ENCODE measurements around the gene TNFRSF19. TPM values are rescaled to one million over a fixed set of nuclear protein-coding genes. Genes with fewer than 3 reads are reported as not detected.

Gene TNFRSF19
- total and polyA plus RNA-seq, 3 experiments from 2014 or later = not detected

GRCh38 chr13:23550163-23550562 is 20.0 kb upstream of the TNFRSF19 start:
- no peak overlapping the region for H3K4me3 ChIP-seq (ENCODE audit: low read length)
- no peaks in the 10 kb centered on the region for H3K9me3 ChIP-seq (ENCODE audit: low read length)
- peaks cover 13 to 63% of the 10 kb centered on the region in 2 donors for H3K27me3 Mint-ChIP-seq
- DNase-seq = no peak
- no peak overlapping the region for H3K27ac ChIP-seq (ENCODE audit: low read depth, low read length)
- no peak overlapping the region for H3K4me3 Mint-ChIP-seq
- H3K9me3 Mint-ChIP-seq = no peaks in the 10 kb centered on the region
- H3K4me1 Mint-ChIP-seq = no peaks in the 10 kb centered on the region
- H3K36me3 ChIP-seq (ENCODE audit: insufficient read depth, low read length) = no peaks in the 10 kb centered on the region
- no peaks in the 10 kb centered on the region for H3K27me3 ChIP-seq (ENCODE audit: insufficient read depth, low read length, poor library complexity, severe bottlenecking)
- POLR2A ChIA-PET = no interaction called here
- no peaks in the 10 kb centered on the region for H3K36me3 Mint-ChIP-seq
- H3K4me1 ChIP-seq (ENCODE audit: insufficient read depth, low read length) = no peaks in the 10 kb centered on the region
- CTCF ChIA-PET = no interaction called here
- H3K27ac Mint-ChIP-seq = no peak overlapping the region

GRCh38 chr13:23551213-23552008 is 18.8 kb upstream of the TNFRSF19 start:
- Histone ChIP-seq H3K4me3 (ENCODE audit: low read length) (no peak overlapping the region), H3K27ac (ENCODE audit: low read depth, low read length) (no peak overlapping the region), H3K36me3 (ENCODE audit: insufficient read depth, low read length) (no peaks in the 10 kb centered on the region), H3K4me1 (ENCODE audit: insufficient read depth, low read length) (no peaks in the 10 kb centered on the region), H3K9me3 (ENCODE audit: low read length) (no peaks in the 10 kb centered on the region), H3K27me3 (ENCODE audit: insufficient read depth, low read length, poor library complexity, severe bottlenecking) (no peaks in the 10 kb centered on the region)
- ChIA-PET CTCF (no interaction called here), POLR2A (no interaction called here)
- Mint-ChIP-seq H3K4me1 (no peaks in the 10 kb centered on the region), H3K4me3 (no peak overlapping the region), H3K9me3 (no peaks in the 10 kb centered on the region), H3K27me3 (peaks cover 11 to 64% of the 10 kb centered on the region in 2 donors), H3K36me3 (no peaks in the 10 kb centered on the region), H3K27ac (no peak overlapping the region)
- DNase-seq = no peak

GRCh38 chr13:23552171-23552570 is 18.0 kb upstream of the TNFRSF19 start:
- Mint-ChIP-seq H3K9me3 (no peaks in the 10 kb centered on the region), H3K27ac (no peak overlapping the region)
- CTCF ChIA-PET = no interaction called here

GRCh38 chr13:23552661-23553060 is 17.6 kb upstream of the TNFRSF19 start:
- Mint-ChIP-seq H3K27ac (no peak overlapping the region), H3K27me3 (peaks cover 10 to 53% of the 10 kb centered on the region in 2 donors), H3K9me3 (no peaks in the 10 kb centered on the region), H3K4me3 (no peak overlapping the region), H3K36me3 (no peaks in the 10 kb centered on the region), H3K4me1 (no peaks in the 10 kb centered on the region)
- H3K27ac ChIP-seq (ENCODE audit: low read depth, low read length) = no peak overlapping the region
- no peaks in the 10 kb centered on the region for H3K36me3 ChIP-seq (ENCODE audit: insufficient read depth, low read length)
- H3K4me1 ChIP-seq (ENCODE audit: insufficient read depth, low read length) = no peaks in the 10 kb centered on the region
- ChIA-PET POLR2A (no interaction called here), CTCF (no interaction called here)
- H3K9me3 ChIP-seq (ENCODE audit: low read length) = no peaks in the 10 kb centered on the region
- H3K27me3 ChIP-seq (ENCODE audit: insufficient read depth, low read length, poor library complexity, severe bottlenecking) = no peaks in the 10 kb centered on the region
- H3K4me3 ChIP-seq (ENCODE audit: low read length) = no peak overlapping the region
- DNase-seq = no peak

More at GRCh38 chr13:23552171-23552570, 18.0 kb upstream of the TNFRSF19 start:
- H3K4me1 ChIP-seq (ENCODE audit: insufficient read depth, low read length) = no peaks in the 10 kb centered on the region
- no peak overlapping the region for H3K4me3 ChIP-seq (ENCODE audit: low read length)
- no peaks in the 10 kb centered on the region for H3K27me3 ChIP-seq (ENCODE audit: insufficient read depth, low read length, poor library complexity, severe bottlenecking)
- no peaks in the 10 kb centered on the region for H3K4me1 Mint-ChIP-seq
- H3K9me3 ChIP-seq (ENCODE audit: low read length) = no peaks in the 10 kb centered on the region
- no peaks in the 10 kb centered on the region for H3K36me3 Mint-ChIP-seq
- DNase-seq = no peak
- POLR2A ChIA-PET = no interaction called here
- peaks cover 11 to 58% of the 10 kb centered on the region in 2 donors for H3K27me3 Mint-ChIP-seq
- no peak overlapping the region for H3K4me3 Mint-ChIP-seq
- H3K27ac ChIP-seq (ENCODE audit: low read depth, low read length) = no peak overlapping the region
- no peaks in the 10 kb centered on the region for H3K36me3 ChIP-seq (ENCODE audit: insufficient read depth, low read length)

GRCh38 chr13:23554000-23554399 is 16.2 kb upstream of the TNFRSF19 start:
- ChIA-PET CTCF (no interaction called here), POLR2A (no interaction called here)
- no peak for DNase-seq
- no peaks in the 10 kb centered on the region for H3K4me1 Mint-ChIP-seq
- H3K9me3 Mint-ChIP-seq = no peaks in the 10 kb centered on the region
- H3K4me3 Mint-ChIP-seq = no peak overlapping the region
- Histone ChIP-seq H3K9me3 (ENCODE audit: low read length) (no peaks in the 10 kb centered on the region), H3K4me3 (ENCODE audit: low read length) (no peak overlapping the region), H3K36me3 (ENCODE audit: insufficient read depth, low read length) (no peaks in the 10 kb centered on the region), H3K27me3 (ENCODE audit: insufficient read depth, low read length, poor library complexity, severe bottlenecking) (no peaks in the 10 kb centered on the region), H3K4me1 (ENCODE audit: insufficient read depth, low read length) (no peaks in the 10 kb centered on the region), H3K27ac (ENCODE audit: low read depth, low read length) (no peak overlapping the region)
- H3K27me3 Mint-ChIP-seq = peaks cover 7 to 45% of the 10 kb centered on the region in 2 donors
- no peak overlapping the region for H3K27ac Mint-ChIP-seq
- no peaks in the 10 kb centered on the region for H3K36me3 Mint-ChIP-seq

- Histone ChIP-seq H3K27me3 (ENCODE audit: insufficient read depth, low read length, poor library complexity, severe bottlenecking) (no peaks in the 10 kb centered on the region), H3K36me3 (ENCODE audit: insufficient read depth, low read length) (no peaks in the 10 kb centered on the region), H3K4me3 (ENCODE audit: low read length) (no peak overlapping the region), H3K27ac (ENCODE audit: low read depth, low read length) (no peak overlapping the region), H3K4me1 (ENCODE audit: insufficient read depth, low read length) (no peaks in the 10 kb centered on the region), H3K9me3 (ENCODE audit: low read length) (no peaks in the 10 kb centered on the region)
- peaks cover 3 to 38% of the 10 kb centered on the region in 2 donors for H3K27me3 Mint-ChIP-seq
- ChIA-PET POLR2A (no interaction called here), CTCF (no interaction called here)
- H3K9me3 Mint-ChIP-seq = no peaks in the 10 kb centered on the region
- H3K4me1 Mint-ChIP-seq = no peaks in the 10 kb centered on the region
- H3K4me3 Mint-ChIP-seq = no peak overlapping the region
- H3K27ac Mint-ChIP-seq = no peak overlapping the region
- DNase-seq = no peak
- no peaks in the 10 kb centered on the region for H3K36me3 Mint-ChIP-seq
Measured at GRCh38 chr13:23557043-23557442, 13.2 kb upstream of the TNFRSF19 start.

GRCh38 chr13:23557733-23558132 is 12.5 kb upstream of the TNFRSF19 start:
- no peak for DNase-seq
- Histone ChIP-seq H3K36me3 (ENCODE audit: insufficient read depth, low read length) (no peaks in the 10 kb centered on the region), H3K4me1 (ENCODE audit: insufficient read depth, low read length) (no peaks in the 10 kb centered on the region), H3K27ac (ENCODE audit: low read depth, low read length) (no peak overlapping the region), H3K9me3 (ENCODE audit: low read length) (no peaks in the 10 kb centered on the region), H3K27me3 (ENCODE audit: insufficient read depth, low read length, poor library complexity, severe bottlenecking) (no peaks in the 10 kb centered on the region), H3K4me3 (ENCODE audit: low read length) (no peak overlapping the region)
- Mint-ChIP-seq H3K27me3 (peaks cover 3 to 35% of the 10 kb centered on the region in 2 donors), H3K36me3 (no peaks in the 10 kb centered on the region), H3K9me3 (no peaks in the 10 kb centered on the region), H3K4me3 (no peak overlapping the region), H3K27ac (no peak overlapping the region), H3K4me1 (no peaks in the 10 kb centered on the region)
- CTCF ChIA-PET = no interaction called here
- POLR2A ChIA-PET = no interaction called here

GRCh38 chr13:23558675-23559536 is 11.3 kb upstream of the TNFRSF19 start:
- Mint-ChIP-seq H3K4me3 (no peak overlapping the region), H3K9me3 (no peaks in the 10 kb centered on the region), H3K36me3 (no peaks in the 10 kb centered on the region), H3K27me3 (peaks cover 6 to 41% of the 10 kb centered on the region in 2 donors), H3K4me1 (no peaks in the 10 kb centered on the region), H3K27ac (no peak overlapping the region)
- Histone ChIP-seq H3K27ac (ENCODE audit: low read depth, low read length) (no peak overlapping the region), H3K4me3 (ENCODE audit: low read length) (no peak overlapping the region), H3K27me3 (ENCODE audit: insufficient read depth, low read length, poor library complexity, severe bottlenecking) (no peaks in the 10 kb centered on the region), H3K9me3 (ENCODE audit: low read length) (no peaks in the 10 kb centered on the region), H3K36me3 (ENCODE audit: insufficient read depth, low read length) (no peaks in the 10 kb centered on the region), H3K4me1 (ENCODE audit: insufficient read depth, low read length) (no peaks in the 10 kb centered on the region)
- no peak for DNase-seq
- POLR2A ChIA-PET = no interaction called here
- CTCF ChIA-PET = no interaction called here

Measured in CD8-positive, alpha-beta memory T cell (primary cell).